NCI-H2107 (cell line): ENCODE results near the gene FUNDC2.

Experiments
- DNase-seq: peaks from one replicate; lab custom pipeline; 2025; lab: John Stamatoyannopoulos, UW

Gene FUNDC2

DNA sequence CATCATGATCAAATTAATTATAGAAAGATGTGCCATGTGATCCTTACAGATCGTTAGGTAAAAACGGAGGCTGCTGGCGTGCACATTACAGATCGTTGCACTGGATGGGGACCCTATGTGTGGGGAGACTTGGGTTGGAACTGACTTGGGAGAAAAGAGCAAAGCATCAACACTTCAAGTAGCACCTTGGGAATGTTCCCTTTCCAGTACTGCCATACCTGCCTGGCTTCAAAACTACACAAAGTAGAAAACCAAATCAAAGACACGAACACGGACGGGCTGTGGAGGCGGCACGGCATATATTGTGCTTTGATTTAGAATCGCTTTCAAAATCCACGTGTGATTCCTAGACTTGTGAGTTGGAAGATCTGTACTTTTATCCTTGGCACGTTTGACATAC lies 43.4 kb downstream of the FUNDC2 start:
- no peak for DNase-seq

DNA sequence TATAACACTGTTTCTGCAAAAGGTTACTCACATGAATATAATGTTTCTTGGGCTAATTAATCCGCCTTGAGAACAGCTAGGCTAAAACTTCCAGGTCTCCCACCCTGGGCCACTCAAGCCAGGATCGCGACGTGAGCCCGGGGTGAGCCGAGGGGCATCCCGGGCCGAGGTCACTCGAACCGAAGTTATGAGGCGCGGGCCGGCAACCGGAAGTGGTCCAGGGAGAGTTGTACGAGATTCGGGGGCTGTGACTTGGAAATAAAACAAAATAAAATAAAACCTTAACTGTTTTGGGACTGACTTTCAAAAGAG lies 44.0 kb downstream of the FUNDC2 start:
- DNase-seq = no peak

DNA sequence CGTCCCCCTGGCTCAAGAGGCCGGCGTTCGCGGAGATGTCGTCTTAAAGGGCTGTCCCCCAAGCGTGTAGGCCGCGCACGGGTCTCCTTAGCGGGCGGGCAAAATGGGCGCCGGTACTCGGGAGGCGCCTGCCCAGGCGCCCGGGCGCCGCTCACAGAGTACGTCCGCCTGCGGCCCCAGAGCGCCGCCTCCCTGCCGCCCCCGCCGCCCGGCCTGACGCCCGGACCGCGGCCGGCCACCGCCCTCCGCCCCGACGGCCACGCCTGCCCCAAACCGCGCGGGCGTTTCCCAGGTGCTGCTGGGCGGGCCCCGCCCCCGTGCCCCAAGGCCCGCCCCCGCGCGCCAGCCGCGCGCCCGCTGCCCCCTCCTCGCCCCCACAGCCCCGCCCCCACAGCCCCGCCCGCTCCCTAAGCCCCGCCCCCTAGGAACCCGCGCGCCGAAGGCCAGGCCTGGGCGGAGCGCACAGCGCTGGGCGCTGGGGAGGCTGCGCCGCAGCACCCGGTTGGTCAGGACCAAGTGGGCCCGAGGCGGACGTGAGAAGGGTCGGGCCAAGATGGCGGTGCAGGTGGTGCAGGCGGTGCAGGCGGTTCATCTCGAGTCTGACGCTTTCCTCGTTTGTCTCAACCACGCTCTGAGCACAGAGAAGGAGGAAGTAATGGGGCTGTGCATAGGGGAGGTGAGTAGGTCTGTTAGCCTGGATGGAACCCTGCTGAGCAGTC lies 44.5 kb downstream of the FUNDC2 start, which contains the start of the genes BRCC3, CMC4 and MTCP1:
Gene BRCC3, plus strand, starts transcription at position 534 of the 719 bp plus-strand sequence. Its CDS starts 20 bp downstream, at position 554.
Gene CMC4, minus strand, starts transcription at position 162 of the 719 bp plus-strand sequence. CDS start 7,113 bp downstream, outside the sequence.
Gene MTCP1, minus strand, starts transcription at position 162 of the 719 bp plus-strand sequence. CDS start 5,126 bp downstream, outside the sequence.
- DNase-seq = peak; percentile 92

DNA sequence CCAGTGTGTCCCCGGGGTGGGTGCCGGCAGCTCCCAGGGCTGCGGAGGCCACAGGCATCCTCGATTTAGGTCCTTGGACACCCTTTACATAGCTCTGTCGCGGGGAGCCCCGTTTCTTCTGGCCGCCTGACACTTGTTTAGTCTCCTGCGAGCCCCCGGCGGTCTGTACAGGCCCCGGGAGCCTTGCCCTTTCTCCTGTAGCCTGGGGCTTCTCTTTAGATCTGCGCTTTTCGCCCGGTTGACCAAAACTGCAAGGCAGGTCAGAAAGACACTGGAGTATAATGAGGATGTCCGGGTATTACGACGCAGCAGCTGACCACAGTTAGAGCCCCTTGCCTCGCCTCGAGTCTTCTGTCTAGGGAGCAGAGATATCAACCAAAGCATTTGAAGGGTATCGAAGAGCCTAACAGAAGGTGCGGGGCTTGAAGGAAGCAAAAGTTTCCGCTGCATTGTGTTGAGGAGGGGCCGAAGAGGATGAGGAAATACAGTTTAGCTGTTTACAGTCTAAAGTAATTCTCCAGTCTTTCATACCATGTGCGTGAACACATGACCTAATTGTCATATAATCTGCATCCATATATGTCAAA lies 45.1 kb downstream of the FUNDC2 start:
- DNase-seq = no peak

DNA sequence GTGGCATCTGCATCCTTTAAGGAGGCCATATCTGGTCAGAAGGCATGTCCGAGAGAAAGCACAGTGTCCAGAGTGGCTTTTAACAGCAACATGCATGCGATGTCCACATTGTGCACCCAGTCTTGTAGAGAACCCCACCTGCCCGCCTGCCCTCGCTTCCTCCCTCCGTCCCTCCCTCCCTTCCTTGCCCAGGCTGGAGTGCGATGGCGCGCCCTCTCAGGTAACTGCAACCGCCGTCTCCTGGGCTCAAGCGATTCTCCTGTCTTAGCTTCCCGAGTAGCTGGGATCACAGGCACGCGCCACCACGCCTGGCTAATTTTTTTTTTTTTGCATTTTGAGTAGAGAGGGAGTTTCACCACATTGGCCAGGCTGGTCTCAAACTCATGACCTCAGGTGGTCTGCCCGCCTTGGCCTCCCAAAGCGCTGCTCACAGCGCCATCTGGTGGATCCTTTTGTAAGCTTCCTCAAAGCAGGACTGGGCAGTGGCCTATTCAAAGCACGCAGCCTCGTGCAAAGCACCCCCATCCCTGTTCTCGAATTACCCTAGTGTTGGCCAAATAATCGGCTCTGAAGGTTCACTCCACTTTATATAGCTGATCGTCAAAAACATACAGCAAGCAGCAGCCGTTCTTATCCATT lies 59.7 kb downstream of the FUNDC2 start:
- DNase-seq = no peak

DNA sequence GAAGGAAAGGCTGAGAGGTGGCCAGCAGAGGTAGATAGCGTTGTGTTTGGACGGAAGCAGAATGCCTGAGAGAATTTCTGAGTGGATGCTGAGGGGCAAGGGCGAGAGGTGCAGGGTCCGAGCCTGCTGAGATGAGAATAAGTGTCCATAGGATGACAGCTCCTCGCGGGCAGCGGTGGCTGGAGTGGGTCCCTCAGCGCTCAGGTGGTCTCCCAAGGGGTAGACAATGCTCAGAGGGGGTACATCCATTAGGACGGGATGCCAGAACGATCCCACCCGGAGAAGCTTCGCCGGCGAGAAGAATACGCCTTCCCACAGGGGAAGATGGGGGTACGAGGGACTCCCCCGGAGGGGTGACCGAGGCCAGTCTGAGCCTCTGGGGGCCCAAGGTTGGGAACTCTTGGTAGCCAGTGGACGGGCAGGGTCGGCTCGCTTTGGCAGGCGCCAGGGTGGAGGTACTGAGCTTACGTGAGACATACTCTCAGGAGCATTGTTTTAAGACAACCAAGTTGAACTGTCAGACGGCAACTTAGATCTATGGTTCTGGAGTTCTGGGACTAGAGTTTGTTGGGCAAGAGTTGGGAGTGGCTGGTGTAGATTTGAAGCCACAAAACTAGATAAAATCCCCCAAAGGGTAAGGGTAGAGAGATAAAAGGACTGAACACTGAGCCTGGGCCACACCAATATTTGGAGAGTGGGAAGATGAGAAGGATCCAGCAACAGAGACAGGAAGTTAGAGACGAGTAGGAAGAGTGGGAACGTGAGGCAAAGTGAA lies 60.5 kb downstream of the FUNDC2 start:
- DNase-seq = no peak

DNA sequence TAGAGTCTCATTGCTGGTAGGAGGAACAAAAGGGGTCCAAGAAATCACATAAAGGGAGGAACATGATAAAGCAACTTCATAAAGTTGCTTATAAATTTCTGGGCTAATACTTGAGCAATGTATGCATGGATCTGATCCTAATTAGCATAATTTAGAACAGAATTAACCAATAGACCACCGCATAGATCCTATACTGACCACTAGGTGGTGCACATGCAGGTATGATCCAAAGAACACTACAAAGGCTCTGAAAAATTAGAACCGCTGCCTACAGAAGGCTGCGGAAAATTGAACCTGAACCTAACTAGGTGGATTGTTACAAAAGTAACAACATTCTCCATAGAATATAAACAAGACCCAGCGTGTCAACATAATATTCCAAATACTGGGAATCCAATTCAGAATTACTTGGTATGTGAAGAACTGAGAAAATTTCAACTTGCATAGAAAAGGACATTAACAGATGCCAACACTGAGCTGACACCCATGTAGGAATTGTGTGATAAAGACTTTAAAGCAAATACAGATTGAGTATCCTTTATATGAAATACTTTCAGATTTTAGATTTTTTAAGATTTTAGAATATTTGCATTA lies 67.9 kb downstream of the FUNDC2 start:
- DNase-seq = no peak

DNA sequence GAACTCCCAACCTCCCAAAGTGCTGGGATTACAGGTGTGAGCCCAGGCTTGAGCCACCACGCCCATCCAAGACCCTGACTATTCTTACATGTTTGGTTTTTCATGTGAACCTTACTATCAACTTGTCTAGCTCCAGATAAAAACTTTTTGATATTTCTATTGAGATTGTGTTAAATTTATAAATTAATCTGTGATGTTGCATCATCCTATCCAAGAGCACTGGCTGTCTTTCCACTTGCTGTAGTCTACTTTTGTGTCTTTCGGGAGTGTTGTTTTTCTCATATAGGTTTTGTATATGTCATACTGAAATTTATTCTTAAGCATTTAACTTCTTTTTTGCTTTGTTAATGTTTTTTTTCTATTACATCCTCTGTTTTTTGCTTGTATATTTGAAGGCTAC lies 79.3 kb downstream of the FUNDC2 start:
- DNase-seq = no peak

DNA sequence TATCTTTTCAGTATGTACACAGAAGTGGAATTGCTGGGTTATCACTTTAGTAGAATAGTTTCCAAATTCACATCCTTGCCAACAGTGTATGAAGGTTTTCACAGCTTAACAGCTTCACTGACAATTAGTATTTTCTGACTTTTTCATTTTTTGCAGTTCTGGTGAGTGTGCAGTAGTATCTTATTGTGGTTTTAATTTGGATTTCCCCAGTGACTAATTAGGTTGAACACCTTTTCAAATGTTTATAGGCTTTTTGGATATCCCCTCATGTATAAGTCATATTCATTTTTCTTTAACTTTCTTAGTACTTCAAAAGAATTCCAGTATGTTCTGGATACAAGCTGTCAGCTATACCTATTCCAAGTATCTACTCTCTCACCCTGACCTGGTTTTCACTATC lies 81.8 kb downstream of the FUNDC2 start:
- no peak for DNase-seq
